H1 (cell line): ENCODE measurements around the gene LIX1L. TPM values are rescaled to one million over a fixed set of nuclear protein-coding genes. Genes with fewer than 3 reads are reported as not detected.
A peak's percentile ranks its signal among the peaks of the same experiment; 100 is the strongest.

ENCODE experiments used
- CTCF ChIA-PET: fragments of 300-600 bp; sonication (Branson Sonifier 250); formaldehyde crosslinking; loops from one replicate; lab custom pipeline; 2021; ENCODE audit not compliant: partially characterized antibody; lab: Charles Lee
- POLR2A ChIA-PET: fragments of 300-600 bp; sonication (Branson Sonifier 250); formaldehyde crosslinking; loops from one replicate; lab custom pipeline; 2021; ENCODE audit warnings: inconsistent platforms; ENCODE audit not compliant: partially characterized antibody; lab: Charles Lee
- DNase-seq, 2 experiments: peaks; one replicate each; pipeline versions ENCODE4 v3.0.0 to v3.0.0-alpha.2; 2010 to 2022; ENCODE audit warnings: low spot score in 2 of 2, low read depth in 1 of 2, mixed read lengths in 1 of 2
- FAIRE-seq: peaks from 2 replicates; lab custom pipeline; 2011; peaks lifted over from hg19 to GRCh38; lab: Jason Lieb, UNC
- H2AFZ ChIP-seq: 2 replicates; pipeline ENCODE4 v1.8.1; 2012; ENCODE audit warnings: low read length, inconsistent platforms
- H2AK5ac ChIP-seq: 2 replicates; pipeline ENCODE4 v1.6.1; 2013; ENCODE audit warnings: low read depth, low read length
- H2BK120ac ChIP-seq: replicated peaks from 2 replicates; pipeline ENCODE3; 2013; ENCODE audit warnings: low read depth, low read length, inconsistent platforms
- H2BK12ac ChIP-seq: 2 replicates; pipeline ENCODE4 v1.6.1; 2013; ENCODE audit warnings: low read depth, low read length
- H2BK15ac ChIP-seq: 2 replicates; pipeline ENCODE4 v1.6.1; 2013; ENCODE audit warnings: low read length
- H2BK20ac ChIP-seq: 2 replicates; pipeline ENCODE4 v1.6.1; 2013; ENCODE audit warnings: low read length
- H2BK5ac ChIP-seq: 2 replicates; pipeline ENCODE4 v1.6.1; 2013; ENCODE audit warnings: low read depth, low read length
- H3K14ac ChIP-seq: 2 replicates; pipeline ENCODE4 v1.6.1; 2013; ENCODE audit warnings: inconsistent platforms; ENCODE audit not compliant: insufficient read length
- H3K18ac ChIP-seq: 2 replicates; pipeline ENCODE4 v1.6.1; 2013; ENCODE audit warnings: low read length; ENCODE audit errors: extremely low read depth
- H3K23ac ChIP-seq: 2 replicates; pipeline ENCODE4 v1.6.1; 2013; ENCODE audit warnings: inconsistent platforms; ENCODE audit not compliant: insufficient read length
- H3K23me2 ChIP-seq: 2 replicates; pipeline ENCODE4 v1.6.1; 2013; ENCODE audit warnings: low read depth, low read length
- H3K27ac ChIP-seq: 2 replicates; pipeline ENCODE4 v1.6.1; 2011; ENCODE audit warnings: low read depth, low read length, inconsistent platforms
- H3K27me3 ChIP-seq, 4 experiments: replicated peaks in 1 of 4; 1 replicate in 1 of 4; 2 replicates in 3 of 4; pipeline versions ENCODE4 v1.6.1 to v1.8.1; 2011 to 2013; ENCODE audit warnings: low read length in 3 of 4, mild to moderate bottlenecking in 3 of 4, inconsistent platforms in 2 of 4, mixed read lengths in 2 of 4, moderate library complexity in 1 of 4; ENCODE audit not compliant: control insufficient read depth in 3 of 4, insufficient read depth in 3 of 4; ENCODE audit errors: extremely low read depth in 1 of 4
- H3K36me3 ChIP-seq, 4 experiments: 2 replicates each; pipeline versions ENCODE4 v1.6.1 to v1.8.1; 2011 to 2013; ENCODE audit warnings: mild to moderate bottlenecking in 4 of 4, low read length in 3 of 4, moderate library complexity in 2 of 4, control low read depth in 1 of 4, inconsistent platforms in 1 of 4; ENCODE audit not compliant: insufficient read depth in 4 of 4, control insufficient read depth in 2 of 4
- H3K4ac ChIP-seq: replicated peaks from 2 replicates; pipeline ENCODE3; 2013; ENCODE audit warnings: low read length, low read depth, mixed read lengths, inconsistent platforms; ENCODE audit not compliant: insufficient read length
- H3K4me1 ChIP-seq, 4 experiments: replicated peaks in 1 of 4; 1 replicate in 1 of 4; 2 replicates in 3 of 4; pipeline versions ENCODE4 v1.6.1 to v1.8.1; 2011 to 2013; ENCODE audit warnings: low read length in 3 of 4, inconsistent platforms in 2 of 4, mixed read lengths in 1 of 4; ENCODE audit not compliant: insufficient read depth in 4 of 4, control insufficient read depth in 3 of 4
- H3K4me2 ChIP-seq, 2 experiments: 2 replicates each; pipeline versions ENCODE4 v1.6.1 to v1.8.1; 2011 to 2013; ENCODE audit warnings: low read depth in 2 of 2, low read length in 2 of 2, control low read depth in 1 of 2, inconsistent platforms in 1 of 2, mild to moderate bottlenecking in 1 of 2; ENCODE audit not compliant: insufficient read depth in 1 of 2
- H3K4me3 ChIP-seq, 4 experiments: fragments of 200-600, 300-600 bp in 1 of 4; sonication (generic), shearing (Covaris generic), sonication (Bioruptor Twin) in 1 of 4; 2 replicates each; pipeline versions ENCODE4 v1.5.1 to v1.8.1; 2011 to 2016; ENCODE audit warnings: low read length in 4 of 4, low read depth in 3 of 4, control low read depth in 2 of 4, inconsistent platforms in 2 of 4, mild to moderate bottlenecking in 2 of 4, mixed read lengths in 1 of 4, moderate library complexity in 1 of 4; ENCODE audit not compliant: insufficient read depth in 2 of 4; ENCODE audit errors: extremely low read depth in 1 of 4
- H3K56ac ChIP-seq: replicated peaks from 2 replicates; pipeline ENCODE3; 2013; ENCODE audit warnings: low read depth, mild to moderate bottlenecking, mixed read lengths, low read length, inconsistent platforms; ENCODE audit not compliant: insufficient read length
- H3K79me1 ChIP-seq: 2 replicates; pipeline ENCODE4 v1.6.1; 2013; ENCODE audit warnings: low read depth, low read length, control low read depth
- H3K79me2 ChIP-seq, 2 experiments: 2 replicates each; pipeline versions ENCODE4 v1.6.1 to v1.8.1; 2012 to 2013; ENCODE audit warnings: low read length in 2 of 2, mild to moderate bottlenecking in 2 of 2, inconsistent platforms in 1 of 2; ENCODE audit not compliant: insufficient read depth in 2 of 2, control insufficient read depth in 1 of 2
- H3K9ac ChIP-seq, 4 experiments: replicated peaks in 1 of 4; 1 replicate in 1 of 4; 2 replicates in 3 of 4; pipeline versions ENCODE4 v1.6.1 to v1.8.1; 2011 to 2013; ENCODE audit warnings: low read depth in 3 of 4, low read length in 3 of 4, control low read depth in 2 of 4, mild to moderate bottlenecking in 2 of 4, moderate library complexity in 2 of 4, inconsistent platforms in 1 of 4; ENCODE audit errors: extremely low read depth in 1 of 4
- H3K9me3 ChIP-seq, 2 experiments: 2 replicates each; pipeline versions ENCODE4 v1.6.1 to v1.8.1; 2012 to 2013; ENCODE audit warnings: mild to moderate bottlenecking in 2 of 2, moderate library complexity in 2 of 2, control low read depth in 1 of 2, inconsistent platforms in 1 of 2, low read depth in 1 of 2, low read length in 1 of 2, mixed read lengths in 1 of 2; ENCODE audit not compliant: insufficient read depth in 2 of 2
- H4K20me1 ChIP-seq, 2 experiments: replicated peaks in 1 of 2; 2 replicates each; pipeline versions ENCODE3 to v1.8.1; 2011 to 2013; ENCODE audit warnings: inconsistent platforms in 2 of 2, low read length in 2 of 2, mild to moderate bottlenecking in 1 of 2; ENCODE audit not compliant: insufficient read depth in 2 of 2, control insufficient read depth in 1 of 2
- H4K5ac ChIP-seq: 2 replicates; pipeline ENCODE4 v1.6.1; 2013; ENCODE audit warnings: low read length, low read depth, mixed read lengths, inconsistent platforms; ENCODE audit not compliant: insufficient read length
- H4K8ac ChIP-seq: 2 replicates; pipeline ENCODE4 v1.8.0; 2013; ENCODE audit warnings: mild to moderate bottlenecking, moderate library complexity, low read length, inconsistent platforms; ENCODE audit not compliant: insufficient read depth; ENCODE audit errors: extremely low read depth
- H4K91ac ChIP-seq: replicated peaks from 2 replicates; pipeline ENCODE3; 2013; ENCODE audit warnings: low read length, mixed read lengths, inconsistent platforms; ENCODE audit not compliant: insufficient read length
- FOSL1 ChIP-seq: IDR thresholded peaks from 2 replicates; pipeline ENCODE4 v1.6.1; 2011; ENCODE audit warnings: mild to moderate bottlenecking, low read depth, low read length, moderate library complexity; ENCODE audit not compliant: insufficient read depth
- MAFK ChIP-seq: IDR thresholded peaks from 2 replicates; pipeline ENCODE4 v1.6.1; 2012; ENCODE audit warnings: low read depth, mild to moderate bottlenecking, improper control_type of control experiment, low read length
- MAX ChIP-seq: IDR thresholded peaks from 2 replicates; pipeline ENCODE4 v1.6.1; 2012; ENCODE audit warnings: inconsistent platforms
- SAP30 ChIP-seq: fragments of 300-600 bp; sonication (generic); IDR thresholded peaks from 2 replicates; pipeline ENCODE4 v1.7.1; 2012; ENCODE audit warnings: low read length, moderate library complexity, mild to moderate bottlenecking, inconsistent platforms; ENCODE audit not compliant: insufficient read depth, insufficient replicate concordance
- WGBS, 2 experiments: shearing (Covaris generic) in 1 of 2; methylation state at CpG; one replicate each; pipeline versions ENCODE4 v1.1.6 to v1.1.7; 2013 to 2015; ENCODE audit warnings: low lambda C conversion rate in 2 of 2, mixed read lengths in 2 of 2, inconsistent platforms in 1 of 2, low coverage in 1 of 2, missing lambda C conversion rate in 1 of 2; ENCODE audit not compliant: insufficient replicate concordance in 2 of 2, insufficient coverage in 1 of 2, insufficient read length in 1 of 2; ENCODE audit errors: extremely low coverage in 1 of 2, missing lambda C conversion rate in 1 of 2; 5-methylcytosine and 5-hydroxymethylcytosine counted together
- polyA plus RNA-seq, 7 experiments: library from polyadenylated mRNA; depleted of rRNA in 3 of 7; stranded (reverse) in 5 of 7; unstranded in 2 of 7; fragments of >200 nt in 5 of 7; fragments of 200-250 nt in 2 of 7; gene quantifications; 1 replicate in 5 of 7; 2 replicates in 1 of 7; 4 replicates in 1 of 7; pipeline versions ENCODE4 v1.2.1 to v1.2.3, GENCODE V29; 2011 to 2013; ENCODE audit warnings: missing spikeins in 2 of 7, mixed read lengths in 2 of 7
- total RNA-seq: library from RNA; stranded (reverse); fragmentation: NEBNext Ultra II Directional; extraction: Animal tissue kit (Norgen Biotek cat#: 25700); gene quantifications from 2 replicates; pipeline ENCODE4 v1.2.1, GENCODE V29; 2021

LIX1L gene
- total and polyA plus RNA-seq, 2 of the 8 experiments (the other 6 are each of a cell fraction or from before 2014, with no cell fraction given): 2.9 to 3.7 TPM

- Histone ChIP-seq H3K56ac (no peak overlapping the region), H4K5ac (no peak overlapping the region), H3K23ac (no peak overlapping the region), H3K4me3 (no peak overlapping the region), H3K27ac (no peak overlapping the region), H2BK120ac (no peak overlapping the region), H3K79me2 (no peaks in the 10 kb centered on the region), H2BK20ac (no peak overlapping the region), H3K27me3 (peaks cover 0 to 21% (median 15%) of the 10 kb centered on the region in 4 experiments; a peak in 6 of 7 replicates), H3K36me3 (no peaks in the 10 kb centered on the region), H2AFZ (no peak overlapping the region), H2AK5ac (no peak overlapping the region), H2BK5ac (no peak overlapping the region), H4K91ac (no peak overlapping the region), H4K8ac (no peak overlapping the region; the same call in 1 of the 2 replicates), H3K4me2 (peak overlapping the region; percentile 63; a peak in 1 of 4 replicates), H3K4ac (no peak overlapping the region), H4K20me1 (no peaks in the 10 kb centered on the region), H3K79me1 (no peaks in the 10 kb centered on the region), H2BK15ac (no peak overlapping the region), H3K14ac (no peak overlapping the region), H3K9ac (no peak overlapping the region), H2BK12ac (no peak overlapping the region), H3K4me1 (no peaks in the 10 kb centered on the region; a peak in 2 of 7 replicates), H3K9me3 (no peaks in the 10 kb centered on the region), H3K23me2 (peaks cover 5% of the 10 kb centered on the region; the same call in 1 of the 2 replicates), H3K18ac (no peak overlapping the region)
- ChIA-PET POLR2A (interaction anchor here (1.1 kb wide), 2 partner anchors 14 to 165 kb away, joined by 4 to 7 read pairs; no protein-coding TSS in a partner anchor), CTCF (interaction anchor here (0.9 to 8.7 kb wide), 5 partner anchors 14 to 94 kb away, joined by 3 to 84 read pairs (median 18); partner anchors contain the start of genes ITGA10 and NUDT17)
- WGBS, 2 experiments: 47% methylated on average over 5 of the region's 8 CpGs; no CpG with 5 or more reads in 1 of the 2 experiments
- FAIRE-seq (no peak), DNase-seq (no peak)
- TF ChIP-seq FOSL1 (no peak), MAX (no peak), SAP30 (no peak), MAFK (no peak)
Measured at GRCh38 chr1:145886816-145887215, 71.0 kb downstream of the LIX1L start.
